Heart right ventricle (tissue), 16 donors: ENCODE measurements around the gene PDLIM5. TPM values are rescaled to one million over a fixed set of nuclear protein-coding genes. Genes with fewer than 3 reads are reported as not detected.

Source experiments
- ATAC-seq, 8 donors: fragments of 200-7000 bp; cut with Tn5 transposase; one replicate each; pipeline ENCODE4 v1.9.1; 2020; ENCODE audit warnings: mild to moderate bottlenecking in 8 of 8, moderate library complexity in 8 of 8, moderate number of reproducible peaks in 1 of 8
- DNase-seq, 2 donors: peaks; one replicate each; pipeline ENCODE4 v3.0.0-alpha.2; 2020
- H3K27ac ChIP-seq, 10 donors: fragments of 200-600 bp; sonication (generic) in 2 of 10; one replicate each; pipeline versions ENCODE4 v1.5.0 to v1.8.0; 2020 to 2022; ENCODE audit warnings: mild to moderate bottlenecking in 3 of 10
- H3K27me3 ChIP-seq, 7 donors: fragments of 200-600 bp; one replicate each; pipeline ENCODE4 v1.8.0; 2021 to 2022; ENCODE audit warnings: mild to moderate bottlenecking in 2 of 7
- H3K36me3 ChIP-seq, 9 donors: fragments of 200-600 bp; sonication (generic) in 1 of 9; one replicate each; pipeline versions ENCODE4 v1.5.0 to v1.8.0; 2020 to 2022; ENCODE audit warnings: mild to moderate bottlenecking in 2 of 9
- H3K4me1 ChIP-seq, 9 donors: fragments of 200-600 bp; sonication (generic) in 1 of 9; one replicate each; pipeline versions ENCODE4 v1.5.0 to v1.8.0; 2020 to 2022; ENCODE audit warnings: mild to moderate bottlenecking in 4 of 9
- H3K4me3 ChIP-seq, 10 donors: fragments of 200-600 bp; sonication (generic) in 2 of 10; one replicate each; pipeline versions ENCODE4 v1.5.0 to v1.8.0; 2020 to 2022; ENCODE audit warnings: mild to moderate bottlenecking in 7 of 10, moderate library complexity in 2 of 10
- H3K9me3 ChIP-seq, 11 donors: fragments of 200-600 bp in 10 of 11; sonication (generic) in 2 of 11; one replicate each; pipeline versions ENCODE4 v1.5.0 to v1.8.0; 2013 to 2022; ENCODE audit warnings: mild to moderate bottlenecking in 2 of 11, control low read depth in 1 of 11, moderate library complexity in 1 of 11
- WGBS, 2 donors: extraction: QIAGEN DNeasy Blood & Tissue Kit; methylation state at CpG; one replicate each; pipeline ENCODE4 v1.1.7; 2013; ENCODE audit warnings: inconsistent platforms in 1 of 2; 5-methylcytosine and 5-hydroxymethylcytosine counted together
- intact Hi-C, 10 donors: fragments of 100-400 bp; cut with DNase I; formaldehyde crosslinking; loops; one replicate each; pipeline versions ENCODE4 v1.11.1 to v1.14.2; 2022
- polyA plus RNA-seq, 2 donors: library from polyadenylated mRNA; stranded (reverse); fragments of 200-250 nt; gene quantifications; one replicate each; pipeline ENCODE4 v1.2.3, GENCODE V29; 2013
- total RNA-seq, 10 donors: library from RNA; stranded (reverse); fragmentation: NEBNext Ultra II Directional in 3 of 10; extraction: Animal tissue kit (Norgen Biotek cat#: 25700) in 3 of 10; gene quantifications; one replicate each; pipeline versions ENCODE4 v1.2.1 to v1.2.4, GENCODE V29; 2021 to 2023
- TF ChIP-seq, protein P1 (sequence below), 9 donors: fragments of 200-600 bp; sonication (generic) in 2 of 9; IDR thresholded peaks; one replicate each; pipeline versions ENCODE4 v1.5.0 to v1.8.0; 2021 to 2022; ENCODE audit warnings: antibody characterized with exemption in 9 of 9, mild to moderate bottlenecking in 5 of 9, moderate library complexity in 1 of 9
- donor health status: Arrhythmogenic right ventricular cardiomyopathy.
- donor health status: ischemic (EF 13 %, LVEDD 7.1; RV severe dilation, severe dysfunction).
- donor health status: healthy with polysubstance abuse.
- donor health status: DM: no; HTN: yes; CAD: no.
- donor health status: DM: no; HTN: no; CAD: no.
- donor health status: ischemic (EF 25% LVEDD 6.9; RV normal size, moderate dysfunction).
- donor health status: ischemic (EF 25% LVEDD 5.7; RV mildly dilated, moderate dysfunction).
- donor health status: healthy.
- donor health status: DM: yes; HTN: yes; CAD: no.
- donor health status: Ischemic cardiomyopathy.
- donor health status: ischemic (EF 35%, LVEDD 5.7; RV mildly dilated, moderate dysfunction).
- donor health status: nonischemic (EF 11% LVEDD 7.7; RV severe dilation, severe dysfunction).
- donor health status: DM: yes; HTN: yes; CAD: no.
- donor health status: PGD.
- donor health status: ischemic (EF 29% LVEDD 5.4; RV normal size, mild dysfunction).
- donor health status: nonischemic (EF 23%, LVEDD 6.1; RV moderate dilation, normal function).

The PDLIM5 gene
- total and polyA plus RNA-seq, 12 donors = 221 to 1,549 (median 1,269) TPM

DNA sequence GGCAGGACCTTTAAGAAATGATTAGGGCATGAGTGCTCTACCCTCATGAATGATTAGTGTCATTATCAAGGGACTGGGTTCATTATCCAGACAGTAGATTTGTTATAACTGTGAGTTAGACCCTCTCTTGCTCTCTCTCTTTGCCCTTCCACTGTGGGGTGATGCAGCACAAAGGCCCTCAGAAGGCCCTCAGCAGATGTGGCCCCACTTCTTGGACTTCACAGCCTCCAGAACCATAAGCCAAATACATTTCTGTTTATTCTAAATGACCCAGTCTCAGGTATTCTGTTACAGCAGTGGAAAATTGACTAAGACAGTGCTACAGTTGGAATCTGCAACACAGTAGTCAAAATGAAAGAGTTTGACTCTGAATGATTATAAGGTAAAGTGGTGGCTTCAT is 17.2 kb upstream of the PDLIM5 start:
- no peak overlapping the region for H3K27ac ChIP-seq
- H3K4me1 ChIP-seq = peaks cover 0 to 9% (median 0%) of the 10 kb centered on the region in 9 donors
- DNase-seq (no peak), ATAC-seq (no peak)
- no peak overlapping the region for H3K4me3 ChIP-seq
- TF ChIP-seq, protein P1, sequence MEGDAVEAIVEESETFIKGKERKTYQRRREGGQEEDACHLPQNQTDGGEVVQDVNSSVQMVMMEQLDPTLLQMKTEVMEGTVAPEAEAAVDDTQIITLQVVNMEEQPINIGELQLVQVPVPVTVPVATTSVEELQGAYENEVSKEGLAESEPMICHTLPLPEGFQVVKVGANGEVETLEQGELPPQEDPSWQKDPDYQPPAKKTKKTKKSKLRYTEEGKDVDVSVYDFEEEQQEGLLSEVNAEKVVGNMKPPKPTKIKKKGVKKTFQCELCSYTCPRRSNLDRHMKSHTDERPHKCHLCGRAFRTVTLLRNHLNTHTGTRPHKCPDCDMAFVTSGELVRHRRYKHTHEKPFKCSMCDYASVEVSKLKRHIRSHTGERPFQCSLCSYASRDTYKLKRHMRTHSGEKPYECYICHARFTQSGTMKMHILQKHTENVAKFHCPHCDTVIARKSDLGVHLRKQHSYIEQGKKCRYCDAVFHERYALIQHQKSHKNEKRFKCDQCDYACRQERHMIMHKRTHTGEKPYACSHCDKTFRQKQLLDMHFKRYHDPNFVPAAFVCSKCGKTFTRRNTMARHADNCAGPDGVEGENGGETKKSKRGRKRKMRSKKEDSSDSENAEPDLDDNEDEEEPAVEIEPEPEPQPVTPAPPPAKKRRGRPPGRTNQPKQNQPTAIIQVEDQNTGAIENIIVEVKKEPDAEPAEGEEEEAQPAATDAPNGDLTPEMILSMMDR (IDR thresholded peaks at IDR 0.05) = no peak
- no peaks in the 10 kb centered on the region for H3K36me3 ChIP-seq
- intact Hi-C loops = no loop called here
- H3K9me3 ChIP-seq = no peaks in the 10 kb centered on the region
- H3K27me3 ChIP-seq = no peaks in the 10 kb centered on the region

DNA sequence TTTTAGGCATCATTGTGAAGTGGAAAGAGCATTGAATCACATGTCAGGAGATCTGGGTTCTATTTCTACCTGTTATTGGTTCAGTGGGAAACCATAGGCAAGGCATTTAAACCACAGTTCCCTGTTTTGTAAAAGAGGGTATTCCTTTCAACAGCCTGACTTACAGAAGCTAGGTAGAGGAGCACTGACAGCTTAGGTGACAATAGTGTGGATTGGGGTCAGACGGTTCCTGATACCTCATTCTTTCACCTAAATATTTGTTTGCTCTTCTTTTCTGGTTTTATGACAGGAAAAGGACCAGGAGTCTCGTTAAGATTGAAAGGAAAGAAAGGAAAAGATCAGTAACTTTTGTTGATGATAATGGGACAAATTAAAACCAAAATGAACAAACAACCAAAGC is 15.9 kb upstream of the PDLIM5 start:
- WGBS, 2 donors = 72 to 77% methylated on average over 2 of the region's 2 CpGs
- H3K27ac ChIP-seq = no peak overlapping the region
- ATAC-seq = no peak

DNA sequence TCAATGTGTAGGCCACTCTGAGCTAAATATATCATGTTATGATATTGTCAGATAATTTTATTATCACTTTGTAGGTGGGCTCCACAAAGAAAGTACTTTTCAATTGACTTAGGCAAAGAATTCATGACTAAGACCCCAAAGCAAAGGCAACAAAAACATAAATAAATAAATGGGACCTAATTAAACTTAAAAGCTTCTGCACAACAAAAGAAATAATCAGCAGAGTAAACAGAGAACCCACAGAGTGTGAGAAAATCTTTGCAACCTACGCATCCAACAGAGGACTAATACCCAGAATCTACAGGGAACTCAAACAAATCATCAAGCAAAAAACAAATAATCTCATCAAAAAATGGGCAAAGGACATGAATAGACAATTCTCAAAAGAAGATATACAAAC is 15.2 kb upstream of the PDLIM5 start:
- ATAC-seq (no peak), DNase-seq (no peak)
- Histone ChIP-seq H3K27ac (no peak overlapping the region), H3K4me3 (no peak overlapping the region), H3K27me3 (no peaks in the 10 kb centered on the region), H3K9me3 (no peaks in the 10 kb centered on the region), H3K36me3 (no peaks in the 10 kb centered on the region), H3K4me1 (peaks cover 0 to 14% (median 0%) of the 10 kb centered on the region in 9 donors)
- TF ChIP-seq, protein P1 (IDR thresholded peaks at IDR 0.05) = no peak
- intact Hi-C loops = no loop called here
- WGBS, 2 donors = 96 to 100% methylated on average over 1 of the region's 1 CpG

More for the DNA sequence above, 15.9 kb upstream of the PDLIM5 start:
- Histone ChIP-seq H3K4me3 (no peak overlapping the region), H3K27me3 (no peaks in the 10 kb centered on the region), H3K9me3 (no peaks in the 10 kb centered on the region), H3K36me3 (no peaks in the 10 kb centered on the region), H3K4me1 (peaks cover 0 to 14% (median 0%) of the 10 kb centered on the region in 9 donors)
- TF ChIP-seq, protein P1 (IDR thresholded peaks at IDR 0.05) = no peak
- no peak for DNase-seq
- intact Hi-C loops = no loop called here

DNA sequence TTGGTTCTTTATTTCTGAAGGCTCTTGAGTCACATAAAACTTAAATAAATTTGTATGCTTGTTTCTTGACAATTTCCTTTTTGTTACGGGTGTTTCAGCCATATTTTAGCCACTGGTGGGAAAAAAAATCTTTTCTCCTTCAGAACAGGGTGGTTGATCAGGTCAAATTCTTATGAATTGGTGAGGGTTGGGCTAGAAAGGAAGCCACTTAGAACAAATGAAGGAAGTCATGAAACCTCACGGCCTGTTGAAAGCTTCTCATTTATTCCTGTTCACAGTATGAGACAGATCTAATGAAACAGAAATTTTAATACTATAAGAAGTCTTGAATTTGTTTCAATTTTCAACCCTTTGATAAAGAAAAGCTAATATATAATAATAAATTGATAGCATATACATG is 12.1 kb upstream of the PDLIM5 start:
- peaks cover 0 to 14% (median 4%) of the 10 kb centered on the region in 9 donors for H3K4me1 ChIP-seq
- intact Hi-C loops = no loop called here
- WGBS, 2 donors = 61 to 71% methylated on average over 2 of the region's 2 CpGs
- ATAC-seq (peak in 1 of 8 donors; percentile 47), DNase-seq (no peak)
- H3K36me3 ChIP-seq = no peaks in the 10 kb centered on the region
- TF ChIP-seq, protein P1 (IDR thresholded peaks at IDR 0.05) = no peak
- H3K4me3 ChIP-seq = no peak overlapping the region
- no peaks in the 10 kb centered on the region for H3K9me3 ChIP-seq
- H3K27ac ChIP-seq = peak overlapping the region in 4 of 10 donors; percentile 3 to 57 (median 12)
- no peaks in the 10 kb centered on the region for H3K27me3 ChIP-seq
